Sciatic nerve (tissue), 2 donors: ENCODE measurements around the gene FYCO1. TPM values are rescaled to one million over a fixed set of nuclear protein-coding genes. Genes with fewer than 3 reads are reported as not detected.
"Not testable (repeated sequence)": the region's sequence is repeated elsewhere in the genome, so short reads cannot be mapped to it uniquely, and the experiment has no call there.

Experiments used
- ATAC-seq: fragments of 200-7000 bp; cut with Tn5 transposase; one replicate; pipeline ENCODE4 v1.9.1; 2020; ENCODE audit warnings: mild to moderate bottlenecking, moderate library complexity
- DNase-seq: peaks from one replicate; pipeline ENCODE4 v3.0.0-alpha.2; 2020; ENCODE audit warnings: low spot score
- intact Hi-C: fragments of 100-400 bp; cut with DNase I; formaldehyde crosslinking; loops from one replicate; pipeline ENCODE4 v1.14.2; 2022
- total RNA-seq: library from RNA; stranded (reverse); fragmentation: NEBNext Ultra II Directional; extraction: Animal tissue kit (Norgen Biotek cat#: 25700); gene quantifications from one replicate; pipeline ENCODE4 v1.2.1, GENCODE V29; 2021
- donor health status: DM: no; HTN: no; CAD: no.
- donor health status: DM: no; HTN: no; CAD: no.

Gene FYCO1
- total RNA-seq, 1 donor from 2014 or later = 60.6 TPM

DNA sequence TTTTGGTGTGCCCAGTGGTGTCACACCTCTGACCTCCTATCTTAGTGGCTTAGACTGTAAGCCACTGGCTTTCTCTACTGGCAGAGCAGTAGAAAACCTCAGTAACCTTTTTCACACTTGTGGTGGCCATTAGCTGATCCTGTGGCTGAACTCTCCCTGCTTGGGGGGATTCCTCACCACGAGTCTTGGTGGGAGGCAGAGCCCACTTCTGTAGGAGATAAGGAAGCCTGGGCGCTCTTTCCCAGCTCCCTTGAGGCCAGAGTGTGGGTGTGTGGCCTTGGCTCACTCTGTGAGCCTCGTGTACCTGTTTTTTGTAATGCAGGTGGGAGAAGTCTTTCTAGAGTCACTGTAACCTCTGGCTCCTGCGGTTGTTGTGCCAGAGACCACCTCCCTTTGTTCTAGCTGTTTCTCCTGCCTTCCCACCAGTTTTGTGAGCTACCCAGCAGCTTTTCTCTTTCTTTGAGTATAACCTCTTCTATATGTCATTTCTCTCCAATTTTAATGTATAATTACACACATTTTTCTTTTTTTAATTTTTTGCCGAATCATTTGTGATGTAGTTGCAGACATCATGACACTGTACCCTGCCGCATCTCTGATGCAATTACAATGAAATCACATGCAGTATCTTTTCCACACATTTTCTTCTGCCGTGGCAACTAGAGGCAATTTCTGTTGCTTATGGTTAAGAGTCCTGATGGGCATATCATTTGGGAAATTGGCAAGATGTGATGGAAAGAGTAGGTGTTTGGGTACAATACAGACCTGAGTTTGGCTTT lies 17.9 kb upstream of the FYCO1 start:
- no peak for DNase-seq
- no peak for ATAC-seq
- intact Hi-C loops = no loop called here

DNA sequence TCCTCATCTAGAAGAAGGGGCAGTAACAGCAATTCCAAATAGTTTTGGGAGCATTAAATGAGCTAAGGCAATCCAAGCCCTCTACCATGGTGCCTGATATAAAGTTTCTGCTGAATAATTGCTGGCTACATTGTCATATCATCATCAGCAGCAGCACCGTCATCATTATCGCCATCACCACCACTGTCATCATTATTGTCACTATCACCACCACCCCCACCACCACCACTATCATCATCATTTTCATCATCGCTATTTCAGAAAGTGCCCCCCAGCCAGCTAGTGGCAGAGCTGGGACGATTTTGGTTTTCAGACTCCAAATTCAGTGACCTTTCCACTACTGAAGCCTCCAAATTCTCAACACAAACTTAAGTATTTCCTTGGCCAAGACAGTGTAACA lies 16.6 kb upstream of the FYCO1 start:
- DNase-seq = no peak
- intact Hi-C loops = no loop called here
- ATAC-seq = no peak

- no peak for ATAC-seq
- no peak for DNase-seq
- intact Hi-C loops = no loop called here
Observed at GRCh38 chr3:46010519-46011113, 15.0 kb upstream of the FYCO1 start.

DNA sequence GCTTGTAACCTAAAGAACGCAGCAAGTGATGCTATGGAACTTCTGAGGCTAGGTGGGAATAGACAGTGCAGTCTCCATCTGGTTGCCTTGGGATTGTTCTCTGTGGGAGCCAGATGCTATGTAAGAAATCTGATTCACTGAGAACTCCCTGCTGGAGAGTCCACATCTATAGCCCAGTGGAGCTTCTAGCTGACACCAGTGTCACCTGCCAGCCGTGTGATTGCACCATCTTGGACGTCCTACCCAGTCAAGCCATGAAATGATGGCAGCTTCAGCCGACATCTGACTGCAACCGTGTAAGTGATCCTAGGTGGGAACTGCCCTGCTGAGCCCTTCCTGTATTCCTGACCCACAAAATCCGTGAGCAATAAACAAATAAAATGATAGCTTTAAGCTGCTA lies 12.4 kb upstream of the FYCO1 start:
- ATAC-seq (no peak), DNase-seq (no peak)
- intact Hi-C loops = no loop called here

DNA sequence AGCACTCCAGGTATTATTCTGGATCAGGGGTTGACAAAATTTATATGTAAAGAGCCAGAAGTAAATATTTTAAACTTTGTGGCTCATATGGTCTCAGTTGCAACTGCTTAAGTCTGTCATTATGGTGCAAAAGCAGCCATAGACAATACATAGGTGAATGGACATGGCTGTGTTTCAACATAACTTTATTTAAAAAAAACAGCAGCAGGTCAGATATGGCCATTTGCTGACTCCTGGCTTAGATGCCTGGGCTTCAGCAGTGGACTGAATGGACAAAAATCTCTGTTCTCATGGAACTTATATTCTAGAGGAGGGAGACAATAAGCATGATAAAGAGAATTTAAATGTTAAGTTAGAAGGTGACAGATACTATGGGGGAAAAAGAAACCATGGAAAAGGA lies 11.7 kb upstream of the FYCO1 start:
- ATAC-seq (no peak), DNase-seq (no peak)
- intact Hi-C loops = no loop called here

GRCh38 chr3:46006238-46007032 lies 10.8 kb upstream of the FYCO1 start:
- intact Hi-C loops = no loop called here
- DNase-seq (no peak), ATAC-seq (peak; percentile 95)

GRCh38 chr3:46003706-46004105 lies 8.1 kb upstream of the FYCO1 start:
- DNase-seq, intact Hi-C loops, ATAC-seq: not testable (repeated sequence)

DNA sequence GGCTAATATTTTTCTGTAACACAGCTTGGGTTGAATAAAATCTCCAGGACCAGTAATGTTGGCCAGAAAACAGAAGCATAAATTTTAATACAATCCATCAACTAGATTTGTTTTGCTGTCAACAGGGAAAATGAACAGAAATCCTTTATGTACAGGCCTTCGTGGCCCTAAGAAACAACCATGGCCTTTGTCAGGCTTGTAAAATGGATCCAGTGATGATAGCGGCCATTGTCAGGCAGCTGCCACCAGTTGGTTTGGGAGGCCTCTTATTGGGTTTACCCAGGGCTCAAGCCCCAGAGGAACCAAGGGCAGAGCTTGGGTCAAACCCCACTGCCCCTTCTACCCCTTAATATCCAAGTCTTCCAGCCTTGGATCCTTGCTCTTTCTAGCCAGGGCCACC lies 5.6 kb upstream of the FYCO1 start:
- DNase-seq (no peak), ATAC-seq (no peak)
- intact Hi-C loops = no loop called here

GRCh38 chr3:45997942-45998341 lies 2.3 kb upstream of the FYCO1 start:
- DNase-seq (no peak), ATAC-seq (no peak)
- intact Hi-C loops = no loop called here

DNA sequence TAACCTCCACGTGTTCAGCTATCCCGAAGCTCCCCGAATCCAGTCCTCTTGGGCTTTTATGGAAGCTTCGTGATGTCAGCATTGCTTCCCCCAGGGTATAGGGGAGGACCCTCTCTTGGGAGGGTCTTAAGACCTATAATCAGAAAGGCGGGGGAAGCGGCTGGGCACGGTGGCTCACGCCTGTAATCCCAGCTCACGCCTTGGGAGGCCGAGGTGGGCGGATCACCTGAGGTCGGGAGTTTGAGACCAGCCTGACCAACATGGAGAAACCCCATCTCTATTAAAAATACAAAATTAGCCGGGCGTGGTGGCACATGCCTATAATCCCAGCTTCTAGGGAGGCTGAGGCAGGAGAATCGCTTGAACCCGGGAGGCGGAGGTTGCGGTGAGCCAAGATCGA lies 1.9 kb upstream of the FYCO1 start:
- ATAC-seq, DNase-seq, intact Hi-C loops: not testable (repeated sequence)

DNA sequence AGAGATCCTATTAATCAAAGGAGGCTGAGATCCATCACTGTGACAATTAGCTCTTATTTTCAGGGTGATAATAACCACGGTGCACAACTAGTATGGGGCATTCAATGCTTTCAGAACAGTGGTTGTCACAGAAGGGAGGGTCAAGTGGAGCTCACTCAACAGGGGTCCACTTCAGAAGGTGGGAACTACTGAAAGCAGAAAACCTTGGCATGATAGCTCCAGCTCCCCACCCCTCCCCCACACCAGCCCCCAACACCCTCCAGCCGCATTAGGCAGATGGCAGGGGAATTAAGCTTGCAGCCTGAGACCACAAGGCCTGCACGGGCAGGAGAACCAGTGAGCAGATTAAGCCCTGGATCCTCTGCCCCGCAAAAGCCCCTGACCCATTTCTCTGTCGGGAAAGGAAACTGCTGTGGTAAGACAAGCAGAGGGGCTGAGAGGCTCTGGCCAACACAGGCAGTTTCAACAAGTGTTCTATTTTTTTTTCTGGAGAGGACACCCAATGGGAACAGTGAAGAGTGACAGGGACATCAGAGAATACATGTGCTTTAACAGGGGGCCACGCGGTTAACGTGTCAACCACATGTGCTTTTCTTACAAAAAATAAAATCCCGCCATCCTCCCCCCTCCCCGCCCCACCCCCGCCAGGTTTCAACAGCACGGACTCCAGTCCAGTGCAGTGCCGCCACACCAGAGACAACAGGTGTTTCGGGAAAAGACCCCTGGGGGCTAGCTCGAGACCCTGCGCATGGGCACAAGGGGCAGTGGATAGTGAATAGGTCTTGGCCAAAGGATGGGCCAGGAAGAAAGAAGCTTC lies 997 bp downstream of the FYCO1 start:
- DNase-seq (no peak), ATAC-seq (peak; percentile 49)
- intact Hi-C loops = no loop called here

GRCh38 chr3:45993421-45994027 lies 2.1 kb downstream of the FYCO1 start:
- DNase-seq (no peak), ATAC-seq (no peak)
- intact Hi-C loops = no loop called here

GRCh38 chr3:45992821-45993221 lies 2.8 kb downstream of the FYCO1 start:
- intact Hi-C loops = no loop called here
- no peak for DNase-seq
- no peak for ATAC-seq

GRCh38 chr3:45992133-45992729 lies 3.4 kb downstream of the FYCO1 start:
- ATAC-seq = no peak
- intact Hi-C loops = no loop called here
- no peak for DNase-seq

DNA sequence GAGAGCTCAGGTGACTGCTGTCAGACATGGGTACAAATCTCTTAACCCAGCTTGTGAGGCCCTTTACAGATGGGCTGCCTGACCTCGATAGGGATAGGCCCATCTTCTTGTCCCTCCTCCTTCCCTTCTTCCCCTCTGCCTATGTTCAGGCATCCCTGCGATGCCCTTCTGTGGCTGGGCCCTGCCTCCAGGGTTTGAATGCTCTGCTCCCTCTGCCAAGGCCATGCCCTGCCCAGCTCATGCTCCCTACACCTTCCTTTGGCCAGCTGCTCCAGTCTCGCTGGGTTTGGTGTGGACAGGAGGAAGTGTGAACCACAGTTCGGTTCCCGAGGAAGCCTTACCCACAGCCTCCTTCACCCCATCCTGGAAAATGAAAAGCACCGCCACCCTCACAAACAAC lies 4.3 kb downstream of the FYCO1 start:
- ATAC-seq = no peak
- DNase-seq = no peak
- intact Hi-C loops = no loop called here

- intact Hi-C loops = no loop called here
Observed at GRCh38 chr3:45990181-45990580, 5.4 kb downstream of the FYCO1 start.

DNA sequence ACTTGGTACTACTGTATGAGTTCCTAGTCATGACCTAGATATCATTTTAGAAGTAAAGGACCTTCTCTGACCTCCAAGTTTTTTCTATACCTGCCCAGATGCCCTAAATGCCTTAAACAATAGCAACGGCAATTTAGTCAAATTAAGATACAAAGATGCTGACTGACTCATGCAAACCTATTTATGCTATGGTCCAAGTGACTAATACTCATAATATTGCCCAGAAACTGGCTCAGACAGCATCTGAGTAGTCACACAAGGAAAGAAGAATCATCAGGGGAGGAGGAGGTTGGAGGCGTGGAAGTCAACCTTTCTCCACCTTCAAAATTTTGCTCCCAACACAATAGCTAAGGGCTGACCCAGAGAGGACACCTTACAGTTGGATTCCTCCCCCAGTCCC lies 6.8 kb downstream of the FYCO1 start:
- intact Hi-C loops = no loop called here
- no peak for DNase-seq
- no peak for ATAC-seq

More at GRCh38 chr3:45990181-45990580, 5.4 kb downstream of the FYCO1 start:
- ATAC-seq (no peak), DNase-seq (no peak)

GRCh38 chr3:45988362-45988761 lies 7.3 kb downstream of the FYCO1 start:
- ATAC-seq = no peak

More at GRCh38 chr3:45988362-45988761, 7.3 kb downstream of the FYCO1 start:
- no peak for DNase-seq
- intact Hi-C loops = no loop called here
